GM18499 (cell line): ENCODE measurements around the gene CT47C1.

Experiments
- ATAC-seq: cut with Tn5 transposase; IDR thresholded peaks from one replicate; pipeline ENCODE4 v1.9.1; 2021; ENCODE audit warnings: moderate number of reproducible peaks; ENCODE audit not compliant: insufficient read depth, unreplicated experiment

Gene CT47C1

GRCh38 chrX:119073200-119073905 lies 560 bp downstream of the CT47C1 start:
- no peak for ATAC-seq

GRCh38 chrX:119073911-119074310 lies 1.1 kb downstream of the CT47C1 start:
- ATAC-seq: no peak

GRCh38 chrX:119075270-119076025 lies 2.7 kb downstream of the CT47C1 start:
- ATAC-seq: no peak

GRCh38 chrX:119082278-119082677 lies 9.5 kb downstream of the CT47C1 start:
- ATAC-seq: no peak

GRCh38 chrX:119084766-119085165 lies 12.0 kb downstream of the CT47C1 start:
- no peak for ATAC-seq

- ATAC-seq: no peak
These were observed 14.3 kb downstream of the CT47C1 start for GRCh38 chrX:119087121-119087520.

GRCh38 chrX:119089619-119090018 lies 16.8 kb downstream of the CT47C1 start:
- no peak for ATAC-seq

GRCh38 chrX:119090627-119091026 lies 17.8 kb downstream of the CT47C1 start:
- no peak for ATAC-seq

- ATAC-seq: no peak
These were observed 21.4 kb downstream of the CT47C1 start for GRCh38 chrX:119093991-119094735.

GRCh38 chrX:119094819-119095218 lies 22.0 kb downstream of the CT47C1 start:
- no peak for ATAC-seq

- no peak for ATAC-seq
These were observed 23.1 kb downstream of the CT47C1 start for GRCh38 chrX:119095936-119096335.

- ATAC-seq: no peak
These were observed 28.4 kb downstream of the CT47C1 start for GRCh38 chrX:119101168-119101567.

- ATAC-seq: no peak
These were observed 33.0 kb downstream of the CT47C1 start for GRCh38 chrX:119105826-119106225.

- ATAC-seq: no peak
These were observed 34.4 kb downstream of the CT47C1 start for GRCh38 chrX:119107206-119107605.

GRCh38 chrX:119118780-119119395 lies 46.1 kb downstream of the CT47C1 start:
- ATAC-seq: peak; percentile 83

- ATAC-seq: no peak
These were observed 48.5 kb downstream of the CT47C1 start for GRCh38 chrX:119121341-119121740.
